ENCODE results near the gene SIRPB1. TPM values are rescaled to one million over a fixed set of nuclear protein-coding genes. Genes with fewer than 3 reads are reported as not detected.
"Not testable (repeated sequence)": the region's sequence is repeated elsewhere in the genome, so short reads cannot be mapped to it uniquely, and the experiment has no call there.

SIRPB1 gene
- total RNA-seq, 1 donor from 2014 or later = 4.5 TPM

DNA sequence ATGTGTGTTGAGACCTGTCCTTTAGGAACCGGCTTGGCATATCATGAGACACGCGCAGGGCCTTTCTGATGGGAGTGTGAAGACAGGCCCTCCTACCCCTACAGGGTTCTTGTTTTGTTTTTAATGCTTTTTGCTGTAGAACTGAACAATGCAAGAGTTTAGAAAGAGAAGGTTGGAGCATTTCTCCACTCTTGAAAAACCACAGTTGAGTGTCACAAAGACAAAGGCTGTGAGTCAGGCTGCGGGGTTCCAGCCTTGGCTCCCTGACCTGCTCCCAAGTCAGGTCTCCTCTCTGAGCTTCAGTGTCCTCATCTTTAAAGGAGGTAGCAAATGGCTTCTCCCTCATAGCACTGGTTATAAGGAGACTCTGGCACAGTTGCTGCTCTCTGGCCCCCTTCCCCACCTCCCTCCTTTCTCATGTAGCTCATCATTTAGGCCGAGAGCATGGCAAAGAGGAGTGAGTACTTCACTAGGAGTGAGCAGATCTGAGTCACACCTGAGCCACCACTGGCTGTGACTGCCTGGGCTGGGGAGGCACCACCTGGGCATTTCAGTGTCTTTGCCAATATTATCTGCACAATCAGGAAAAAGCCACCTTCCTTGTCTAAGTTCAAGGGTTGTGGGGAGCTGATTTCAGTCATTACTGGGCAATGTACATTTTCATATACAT lies 11.0 kb downstream of the SIRPB1 start:
- intact Hi-C loops (cut with micrococcal nuclease) = not testable (repeated sequence)

DNA sequence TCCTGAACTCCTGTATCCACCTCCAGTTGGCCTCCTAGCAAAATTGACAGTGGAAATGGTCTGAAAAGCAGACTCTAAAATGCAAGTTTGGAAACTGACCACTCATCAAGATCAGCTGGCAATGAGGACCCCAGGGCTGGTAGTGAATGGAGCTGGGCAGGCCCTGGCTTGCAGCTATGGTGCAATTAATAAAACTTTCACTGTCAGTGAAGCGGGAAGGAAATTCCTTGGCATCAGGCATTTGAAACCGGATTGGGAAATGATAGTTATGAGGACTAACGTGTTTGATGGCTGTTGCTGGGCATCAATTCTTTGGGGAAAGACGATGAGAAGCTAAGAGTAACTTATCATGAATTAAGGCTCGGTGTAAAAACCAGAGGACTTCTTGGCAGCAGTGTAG lies 19.1 kb downstream of the SIRPB1 start:
- intact Hi-C loops (cut with micrococcal nuclease) = no loop called here

DNA sequence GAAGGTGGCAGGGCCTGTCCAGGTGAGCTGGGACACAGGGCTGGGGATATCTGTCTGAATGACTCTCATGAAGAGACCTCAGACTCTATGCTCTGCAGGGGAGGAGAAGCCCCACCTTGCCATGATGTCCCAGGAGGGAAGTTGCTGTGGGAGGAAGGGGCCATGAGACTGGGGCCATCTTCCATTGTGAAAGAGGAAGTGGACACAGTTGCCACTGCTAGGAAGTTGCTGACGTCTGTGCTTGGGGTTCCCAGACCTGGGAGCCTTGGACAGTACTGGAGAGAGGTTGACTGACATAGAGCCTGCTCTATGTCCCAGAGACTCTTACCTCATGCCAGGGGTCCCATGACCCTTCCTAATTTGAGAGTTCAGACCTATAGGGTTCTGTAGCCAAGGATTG lies 24.5 kb downstream of the SIRPB1 start:
- intact Hi-C loops (cut with micrococcal nuclease) = no loop called here

DNA sequence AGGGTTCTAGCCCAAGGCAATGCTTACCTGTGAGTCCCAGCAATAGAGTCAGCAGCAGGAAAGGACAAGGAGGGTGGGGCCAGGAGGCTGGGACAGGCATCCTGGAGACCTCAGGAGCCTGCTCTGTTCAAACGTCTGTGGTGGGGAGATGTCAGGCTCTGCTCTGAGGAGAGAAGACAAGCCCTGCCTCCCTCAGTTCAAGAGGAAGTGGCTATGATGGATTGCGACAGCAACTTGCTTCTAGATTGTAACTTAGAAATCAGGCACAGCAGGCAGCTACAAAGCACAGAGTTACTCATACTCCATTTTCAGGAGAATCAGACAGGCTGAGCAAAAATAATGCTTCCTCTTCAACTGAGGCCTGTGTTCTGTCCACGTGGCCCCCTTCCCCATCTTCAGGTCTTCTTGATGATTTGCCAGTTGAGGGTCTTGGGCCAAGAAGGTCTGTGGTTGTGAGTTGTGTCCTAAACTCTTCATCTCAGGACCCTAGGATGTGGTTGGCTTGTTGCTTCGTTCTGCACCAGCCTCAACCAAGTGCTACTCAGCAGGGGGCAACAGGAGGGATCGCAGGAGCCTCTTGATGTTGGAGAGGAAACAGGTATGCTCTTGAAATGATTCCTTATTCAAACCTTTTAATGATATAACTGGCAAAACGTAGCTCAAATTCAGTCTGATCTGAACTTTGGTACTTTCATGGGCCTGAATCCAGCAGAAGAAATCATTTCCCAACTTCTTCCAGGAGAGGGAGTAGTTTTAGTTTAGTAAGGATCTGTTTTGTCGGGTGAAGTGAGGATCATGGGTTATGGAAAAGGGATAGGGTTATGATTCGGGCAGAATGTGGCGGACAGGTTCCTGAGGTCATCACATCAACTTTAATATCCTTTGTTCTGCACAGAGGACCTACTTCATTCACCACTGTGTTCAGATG lies 31.0 kb downstream of the SIRPB1 start:
- intact Hi-C loops (cut with micrococcal nuclease) = no loop called here

DNA sequence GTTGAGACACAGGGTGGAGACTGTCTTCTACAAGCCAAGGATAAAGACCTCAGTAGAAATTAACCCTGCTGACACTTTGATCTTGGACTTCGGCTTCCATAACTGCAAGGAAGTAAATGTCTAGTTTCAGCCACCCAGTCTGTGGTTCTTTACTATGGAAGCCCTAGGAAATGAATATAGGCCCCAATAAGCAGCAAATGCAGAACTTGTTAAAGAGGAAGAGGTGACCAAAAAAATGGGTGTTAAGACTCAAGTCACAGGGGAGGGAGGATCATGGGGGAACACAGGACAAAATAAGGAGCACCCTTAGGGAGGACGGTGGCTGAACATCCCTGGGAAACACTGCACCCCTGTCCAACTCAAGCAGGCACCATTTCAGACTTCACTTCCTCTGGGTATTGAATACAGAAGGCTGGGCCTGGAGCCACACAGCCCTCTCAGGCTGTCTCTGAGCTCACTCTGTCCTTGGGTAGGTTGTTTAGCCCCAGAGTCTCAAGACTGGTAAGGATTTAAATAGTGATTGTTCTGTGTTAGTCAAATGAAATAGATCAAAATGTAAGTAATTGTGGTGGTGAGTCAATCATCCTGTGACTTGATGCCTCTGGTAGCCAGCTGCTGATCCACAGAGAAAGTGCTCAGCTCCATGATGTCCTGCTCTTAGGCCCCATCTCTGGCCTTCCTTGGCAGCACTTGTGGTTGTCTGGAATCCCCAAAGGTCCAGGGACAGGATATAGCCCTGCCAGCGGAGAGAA lies 31.9 kb downstream of the SIRPB1 start:
- intact Hi-C loops (cut with micrococcal nuclease) = no loop called here

DNA sequence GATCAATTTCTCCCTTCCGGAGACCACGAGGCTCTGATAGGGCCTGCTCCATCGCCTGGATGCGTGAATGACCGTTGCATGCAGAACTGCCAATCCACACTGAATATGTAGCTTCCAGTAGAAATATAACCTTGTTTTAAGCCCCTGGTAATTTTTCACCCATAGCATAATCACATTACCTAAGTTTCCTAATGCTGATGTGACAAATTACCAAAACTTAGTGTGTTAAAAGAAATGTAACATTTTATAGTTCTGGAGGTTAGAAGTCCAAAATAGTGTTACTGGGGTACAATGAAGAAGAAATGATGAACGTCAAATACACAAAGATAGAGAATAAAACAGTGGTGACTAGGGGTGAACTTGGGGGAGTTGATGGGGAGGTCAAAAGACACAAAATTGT lies 40.3 kb downstream of the SIRPB1 start:
- intact Hi-C loops (cut with micrococcal nuclease) = no loop called here

DNA sequence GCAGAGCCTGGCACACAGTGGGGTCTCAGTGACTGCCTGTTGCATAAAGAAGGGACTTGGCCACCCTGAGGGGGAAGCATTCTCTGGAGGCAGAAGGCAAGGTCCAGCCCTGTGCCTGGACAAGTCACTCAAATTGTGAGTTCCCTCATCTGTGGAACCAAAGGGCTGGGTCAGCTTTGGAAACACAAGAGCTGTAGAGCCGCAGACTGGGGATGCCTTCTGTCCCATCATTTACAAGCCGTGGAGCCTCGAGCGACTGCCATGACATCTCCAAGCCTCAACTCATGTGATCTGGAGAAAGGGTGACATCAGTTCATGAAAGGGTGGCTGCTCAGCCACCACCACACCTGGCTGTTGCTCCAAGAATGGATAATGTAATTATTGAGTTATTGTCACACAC lies 41.9 kb downstream of the SIRPB1 start:
- intact Hi-C loops (cut with micrococcal nuclease) = no loop called here

DNA sequence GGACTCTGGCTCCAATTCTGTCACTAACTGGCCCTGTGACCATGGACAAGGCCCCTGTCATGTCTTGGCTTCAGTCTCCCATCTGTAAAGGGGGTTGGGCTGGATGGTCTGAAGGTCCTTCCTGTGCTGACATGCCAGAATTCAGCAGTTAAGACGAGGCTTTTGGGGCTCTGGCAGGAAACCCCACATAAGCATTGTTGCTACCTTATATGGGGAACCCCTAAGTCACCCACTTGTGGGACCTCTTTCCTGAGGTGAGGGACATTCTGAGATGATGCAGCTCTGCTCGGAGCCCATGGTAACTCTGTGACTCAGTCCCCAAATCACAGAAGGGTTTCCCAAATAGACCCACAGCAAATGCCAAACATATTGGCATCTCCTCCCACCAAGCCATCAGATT lies 42.5 kb downstream of the SIRPB1 start:
- intact Hi-C loops (cut with micrococcal nuclease) = not testable (repeated sequence)

DNA sequence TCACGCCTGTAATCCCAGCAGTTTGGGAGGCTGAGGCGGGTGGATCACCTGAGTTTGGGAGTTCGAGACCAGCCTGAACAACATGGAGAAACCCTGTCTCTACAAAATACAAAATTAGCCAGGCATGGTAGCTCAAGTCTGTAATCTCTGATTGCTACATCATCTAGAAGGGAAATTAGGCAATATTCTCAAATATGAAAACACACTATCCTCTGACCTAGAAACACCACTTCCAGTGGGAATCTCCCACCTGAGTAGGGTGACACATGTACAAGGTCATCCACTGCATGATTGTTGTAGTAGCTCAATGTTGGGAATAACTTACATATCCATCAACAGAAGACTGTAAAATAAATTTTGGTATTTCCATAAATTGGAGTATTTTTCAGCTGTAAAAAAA lies 43.2 kb downstream of the SIRPB1 start:
- intact Hi-C loops (cut with micrococcal nuclease) = no loop called here

DNA sequence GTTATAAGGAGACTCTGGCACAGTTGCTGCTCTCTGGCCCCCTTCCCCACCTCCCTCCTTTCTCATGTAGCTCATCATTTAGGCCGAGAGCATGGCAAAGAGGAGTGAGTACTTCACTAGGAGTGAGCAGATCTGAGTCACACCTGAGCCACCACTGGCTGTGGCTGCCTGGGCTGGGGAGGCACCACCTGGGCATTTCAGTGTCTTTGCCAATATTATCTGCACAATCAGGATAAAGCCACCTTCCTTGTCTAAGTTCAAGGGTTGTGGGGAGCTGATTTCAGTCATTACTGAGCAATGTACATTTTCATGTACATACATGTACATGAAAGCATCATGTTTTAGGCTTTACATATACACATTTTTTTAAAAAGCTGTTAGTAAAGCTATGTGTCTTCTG lies 43.8 kb downstream of the SIRPB1 start:
- intact Hi-C loops (cut with micrococcal nuclease) = not testable (repeated sequence)

DNA sequence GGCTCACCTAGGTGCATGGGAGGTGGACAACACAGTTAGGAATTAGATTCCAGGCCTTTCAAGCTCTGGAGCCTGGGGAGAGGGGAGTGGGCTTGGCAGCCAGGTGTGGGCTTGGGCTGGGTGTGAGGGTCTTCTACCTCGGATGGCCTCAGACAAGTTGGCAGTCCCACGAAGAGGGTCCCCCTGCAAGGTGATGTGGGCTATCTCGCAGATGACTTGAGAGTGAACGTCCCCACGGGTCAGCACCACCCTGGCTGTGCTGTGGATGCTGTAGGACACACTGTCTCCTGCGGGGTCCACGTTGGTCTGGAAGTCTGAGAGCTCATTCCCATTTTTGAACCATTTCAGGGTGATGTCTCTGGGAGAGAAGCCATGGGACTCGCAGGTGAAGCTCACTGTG lies 48.2 kb downstream of the SIRPB1 start:
- intact Hi-C loops (cut with micrococcal nuclease) = not testable (repeated sequence)

Other genes starting within 250 kb of the SIRPB1 start
- gene FKBP1A, start 227.0 kb downstream of the SIRPB1 start, total RNA-seq = 253 and 254 TPM in 2 replicates
- gene NSFL1C, start 153.2 kb downstream of the SIRPB1 start, total RNA-seq = 79.3 and 81.3 TPM in 2 replicates
- gene SIRPB2, start 128.6 kb downstream of the SIRPB1 start, total RNA-seq = not detected in 2 replicates
- gene SIRPD, start 62.3 kb downstream of the SIRPB1 start, total RNA-seq = 0.29 and 0.39 TPM in 2 replicates
- gene SIRPG, start 37.8 kb upstream of the SIRPB1 start, total RNA-seq = 70.5 and 70.7 TPM in 2 replicates

Data from T-helper 1 cell treated with Interleukin-12 subunit alpha and Interleukin-12 subunit beta and Interleukin-4 antibody, amounts not matched to agents 30 ng/mL and 1 ng/mL, for 36 hours (primary cell).